ENCODE measurements around the gene COX11. TPM values are rescaled to one million over a fixed set of nuclear protein-coding genes. Genes with fewer than 3 reads are reported as not detected.

COX11 gene
- total RNA-seq, 1 donor from 2014 or later = 72.6 TPM

GRCh38 chr17:54932711-54933110, 35.7 kb downstream of the COX11 start:
- no peak for TF ChIP-seq CTCF (IDR thresholded peaks at IDR 0.05; ENCODE audit: unreplicated experiment)
- Mint-ChIP-seq H3K27ac (no peak overlapping the region), H3K36me3 (ENCODE audit: insufficient read depth) (peaks cover 37% of the 10 kb centered on the region), H3K4me3 (ENCODE audit: low read depth) (no peak overlapping the region), H3K4me1 (ENCODE audit: low read depth) (peaks cover 4% of the 10 kb centered on the region), H3K9me3 (ENCODE audit: low read depth) (no peaks in the 10 kb centered on the region), H3K27me3 (no peaks in the 10 kb centered on the region)
- no peak for DNase-seq (ENCODE audit: low spot score, unreplicated experiment)

- peaks cover 6% of the 10 kb centered on the region for H3K4me1 Mint-ChIP-seq (ENCODE audit: low read depth)
- H3K9me3 Mint-ChIP-seq (ENCODE audit: low read depth) = no peaks in the 10 kb centered on the region
- DNase-seq (ENCODE audit: low spot score, unreplicated experiment) = no peak
- TF ChIP-seq CTCF (IDR thresholded peaks at IDR 0.05; ENCODE audit: unreplicated experiment) = no peak
- H3K36me3 Mint-ChIP-seq (ENCODE audit: insufficient read depth) = peaks cover 39% of the 10 kb centered on the region
- no peak overlapping the region for H3K4me3 Mint-ChIP-seq (ENCODE audit: low read depth)
- no peaks in the 10 kb centered on the region for H3K27me3 Mint-ChIP-seq
- H3K27ac Mint-ChIP-seq = no peak overlapping the region
Measured at GRCh38 chr17:54927525-54927924, 40.9 kb downstream of the COX11 start.

GRCh38 chr17:54924405-54924804, 44.0 kb downstream of the COX11 start:
- Mint-ChIP-seq H3K4me3 (ENCODE audit: low read depth) (no peak overlapping the region), H3K36me3 (ENCODE audit: insufficient read depth) (peaks cover 43% of the 10 kb centered on the region), H3K9me3 (ENCODE audit: low read depth) (no peaks in the 10 kb centered on the region), H3K27ac (no peak overlapping the region), H3K4me1 (ENCODE audit: low read depth) (peaks cover 6% of the 10 kb centered on the region), H3K27me3 (no peaks in the 10 kb centered on the region)
- no peak for DNase-seq (ENCODE audit: low spot score, unreplicated experiment)
- no peak for TF ChIP-seq CTCF (IDR thresholded peaks at IDR 0.05; ENCODE audit: unreplicated experiment)

GRCh38 chr17:54920819-54921218, 47.6 kb downstream of the COX11 start:
- no peak for TF ChIP-seq CTCF (IDR thresholded peaks at IDR 0.05; ENCODE audit: unreplicated experiment)
- Mint-ChIP-seq H3K9me3 (ENCODE audit: low read depth) (peaks cover 11% of the 10 kb centered on the region), H3K36me3 (ENCODE audit: insufficient read depth) (peaks cover 55% of the 10 kb centered on the region), H3K4me1 (ENCODE audit: low read depth) (no peaks in the 10 kb centered on the region), H3K27me3 (no peaks in the 10 kb centered on the region), H3K4me3 (ENCODE audit: low read depth) (no peak overlapping the region), H3K27ac (no peak overlapping the region)
- no peak for DNase-seq (ENCODE audit: low spot score, unreplicated experiment)

- H3K27ac Mint-ChIP-seq = no peak overlapping the region
- H3K9me3 Mint-ChIP-seq (ENCODE audit: low read depth) = peaks cover 12% of the 10 kb centered on the region
- no peak overlapping the region for H3K4me3 Mint-ChIP-seq (ENCODE audit: low read depth)
- H3K27me3 Mint-ChIP-seq = no peaks in the 10 kb centered on the region
- peaks cover 58% of the 10 kb centered on the region for H3K36me3 Mint-ChIP-seq (ENCODE audit: insufficient read depth)
- H3K4me1 Mint-ChIP-seq (ENCODE audit: low read depth) = no peaks in the 10 kb centered on the region
- DNase-seq (ENCODE audit: low spot score, unreplicated experiment) = no peak
- no peak for TF ChIP-seq CTCF (IDR thresholded peaks at IDR 0.05; ENCODE audit: unreplicated experiment)
Measured at GRCh38 chr17:54919425-54919824, 49.0 kb downstream of the COX11 start.

Data from progenitor cell of endocrine pancreas (in vitro differentiated cells).